ENCODE data around the gene DNASE1L3. TPM values are rescaled to one million over a fixed set of nuclear protein-coding genes. Genes with fewer than 3 reads are reported as not detected.

The DNASE1L3 gene
- total and polyA plus RNA-seq, 2 of the 4 experiments (the other 2 are of a cell fraction): not detected

DNA sequence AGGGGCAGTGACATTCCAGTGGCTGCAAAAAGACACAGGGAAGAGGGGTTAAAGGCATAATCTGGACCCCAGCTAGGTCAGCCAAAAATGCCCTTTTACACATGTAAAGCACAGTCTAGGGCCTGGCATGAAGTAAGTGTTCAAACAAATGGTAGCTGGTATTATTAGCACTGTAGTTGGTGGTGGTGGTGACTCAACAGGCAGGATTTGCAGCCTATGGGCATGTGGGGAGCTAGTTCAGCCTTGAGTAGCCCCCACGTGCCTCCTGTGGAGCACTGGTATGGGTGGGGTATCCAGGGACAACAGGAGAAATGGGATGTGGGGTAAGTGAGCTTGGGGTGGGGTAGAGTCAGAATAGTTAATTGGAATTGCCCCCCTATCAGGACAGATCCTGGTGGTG is 27.6 kb downstream of the DNASE1L3 start:
- Histone ChIP-seq H4K91ac (ENCODE audit: insufficient read depth, low read depth, low read length) (no peak overlapping the region), H3K9me3 (ENCODE audit: control insufficient read depth, insufficient read depth, low read length) (no peaks in the 10 kb centered on the region), H3K23ac (ENCODE audit: low read depth, low read length) (no peak overlapping the region), H2AK9ac (replicated peaks; ENCODE audit: low read depth, low read length, poor library complexity) (no peak overlapping the region), H3K9me1 (ENCODE audit: insufficient read depth, low read length) (no peaks in the 10 kb centered on the region), H3K4me3 (ENCODE audit: insufficient read depth, low read depth, low read length) (no peak overlapping the region), H3K9ac (ENCODE audit: low read depth, low read length) (no peak overlapping the region), H3K36me3 (ENCODE audit: control insufficient read depth, insufficient read depth, low read length) (no peaks in the 10 kb centered on the region), H3K4ac (ENCODE audit: low read depth, low read length) (no peak overlapping the region), H2AK5ac (ENCODE audit: low read depth, low read length) (no peak overlapping the region), H2BK15ac (ENCODE audit: low read depth, low read length) (no peak overlapping the region), H3K4me2 (ENCODE audit: low read depth, low read length) (no peak overlapping the region), H2BK5ac (ENCODE audit: low read depth, low read length, poor library complexity, severe bottlenecking) (no peak overlapping the region), H3K18ac (ENCODE audit: low read depth, low read length) (no peak overlapping the region), H3K79me1 (ENCODE audit: low read depth in 1 of 2, low read length in 2 of 2) (no peaks in the 10 kb centered on the region), H2BK20ac (ENCODE audit: low read depth, low read length) (no peak overlapping the region), H4K8ac (ENCODE audit: low read depth in 2 of 2, low read length in 2 of 2) (no peak overlapping the region), H3K27me3 (ENCODE audit: control insufficient read depth, insufficient read depth, low read length) (peaks cover 13% of the 10 kb centered on the region), H3K27ac (ENCODE audit: insufficient read depth, low read length) (no peak overlapping the region), H4K20me1 (ENCODE audit: insufficient read depth, low read length) (no peaks in the 10 kb centered on the region), H4K5ac (ENCODE audit: low read depth, low read length) (no peak overlapping the region), H2BK120ac (ENCODE audit: low read depth, low read length) (no peak overlapping the region), H3K14ac (replicated peaks; ENCODE audit: low read depth, low read length) (no peak overlapping the region), H2AFZ (replicated peaks; ENCODE audit: low read length, poor library complexity) (no peak overlapping the region), H3K56ac (ENCODE audit: extremely low read depth, insufficient read depth, low read length) (no peak overlapping the region), H3K4me1 (ENCODE audit: control insufficient read depth, insufficient read depth, low read length) (no peaks in the 10 kb centered on the region)
- dilution Hi-C loops (cut with HindIII; ENCODE audit: low sequenced_read_pairs, unreplicated experiment) (no loop called here), in situ Hi-C loops (cut with MboI; ENCODE audit: low sequenced_read_pairs) (loop anchor here (25.0 kb wide), 1 partner anchor 229 kb away; no protein-coding TSS in a partner anchor), intact Hi-C loops (cut with micrococcal nuclease) (no loop called here)
- no TSS peak for BruUV-seq (replicated peaks)
- ATAC-seq (ENCODE audit: low read depth) (no peak), DNase-seq (no peak)
- no CpG with 5 or more reads among the region's 1 CpG for WGBS, 2 experiments (ENCODE audit: extremely low coverage in 2 of 2, insufficient read length in 1 of 2)
- no peak for TF ChIP-seq BHLHE40 (IDR thresholded peaks at IDR 0.05; ENCODE audit: low read depth, low read length)
- TF ChIP-seq NFE2L2 (IDR thresholded peaks at IDR 0.05; ENCODE audit: low read depth, low read length): no peak
- TF ChIP-seq FOS (IDR thresholded peaks at IDR 0.05; ENCODE audit: low read depth, low read length): no peak
- no peak for TF ChIP-seq MAZ (IDR thresholded peaks at IDR 0.05; ENCODE audit: borderline replicate concordance, low read depth, low read length)
- TF ChIP-seq POLR2A (IDR thresholded peaks at IDR 0.05; ENCODE audit: low read depth, low read length): no peak
- TF ChIP-seq, protein P1, sequence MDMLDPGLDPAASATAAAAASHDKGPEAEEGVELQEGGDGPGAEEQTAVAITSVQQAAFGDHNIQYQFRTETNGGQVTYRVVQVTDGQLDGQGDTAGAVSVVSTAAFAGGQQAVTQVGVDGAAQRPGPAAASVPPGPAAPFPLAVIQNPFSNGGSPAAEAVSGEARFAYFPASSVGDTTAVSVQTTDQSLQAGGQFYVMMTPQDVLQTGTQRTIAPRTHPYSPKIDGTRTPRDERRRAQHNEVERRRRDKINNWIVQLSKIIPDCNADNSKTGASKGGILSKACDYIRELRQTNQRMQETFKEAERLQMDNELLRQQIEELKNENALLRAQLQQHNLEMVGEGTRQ (IDR thresholded peaks at IDR 0.05; ENCODE audit: low read depth, low read length): no peak
- no peak for TF ChIP-seq CHD1 (IDR thresholded peaks at IDR 0.05; ENCODE audit: low read depth, low read length)
- TF ChIP-seq, protein P2, sequence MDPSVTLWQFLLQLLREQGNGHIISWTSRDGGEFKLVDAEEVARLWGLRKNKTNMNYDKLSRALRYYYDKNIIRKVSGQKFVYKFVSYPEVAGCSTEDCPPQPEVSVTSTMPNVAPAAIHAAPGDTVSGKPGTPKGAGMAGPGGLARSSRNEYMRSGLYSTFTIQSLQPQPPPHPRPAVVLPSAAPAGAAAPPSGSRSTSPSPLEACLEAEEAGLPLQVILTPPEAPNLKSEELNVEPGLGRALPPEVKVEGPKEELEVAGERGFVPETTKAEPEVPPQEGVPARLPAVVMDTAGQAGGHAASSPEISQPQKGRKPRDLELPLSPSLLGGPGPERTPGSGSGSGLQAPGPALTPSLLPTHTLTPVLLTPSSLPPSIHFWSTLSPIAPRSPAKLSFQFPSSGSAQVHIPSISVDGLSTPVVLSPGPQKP (IDR thresholded peaks at IDR 0.05; ENCODE audit: borderline replicate concordance, low read depth, low read length): no peak
- TF ChIP-seq CEBPB (IDR thresholded peaks at IDR 0.05; ENCODE audit: low read depth, low read length): no peak
- no peak for TF ChIP-seq RAD21 (IDR thresholded peaks at IDR 0.05; ENCODE audit: low read length)
- ChIA-PET POLR2A (ENCODE audit: unreplicated experiment) (no interaction called here), CTCF (no interaction called here)

All from IMR-90 (cell line).